ENCODE data around the gene EGFL7.

EGFL7 gene

DNA sequence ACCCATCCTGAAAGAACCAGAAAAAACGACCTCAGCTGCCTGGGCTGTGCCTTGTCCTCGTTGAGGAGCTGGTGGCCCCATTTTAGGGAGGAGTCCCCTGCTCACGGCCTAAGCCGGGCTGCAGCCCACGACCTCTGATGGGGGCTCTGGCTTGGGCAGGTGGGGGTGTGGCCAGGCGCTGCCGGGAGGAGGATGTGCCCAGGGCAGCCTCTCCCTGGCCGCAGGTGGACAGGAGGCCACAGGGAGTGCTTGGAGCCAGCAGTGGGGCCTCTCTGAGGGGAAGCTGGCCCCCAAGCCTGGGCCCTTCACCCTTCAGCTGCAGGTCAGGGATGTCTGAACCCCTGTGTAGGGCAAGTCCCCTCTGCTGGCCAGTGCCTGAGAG is 52.2 kb downstream of the EGFL7 start (continued):
- TF ChIP-seq, protein P1, sequence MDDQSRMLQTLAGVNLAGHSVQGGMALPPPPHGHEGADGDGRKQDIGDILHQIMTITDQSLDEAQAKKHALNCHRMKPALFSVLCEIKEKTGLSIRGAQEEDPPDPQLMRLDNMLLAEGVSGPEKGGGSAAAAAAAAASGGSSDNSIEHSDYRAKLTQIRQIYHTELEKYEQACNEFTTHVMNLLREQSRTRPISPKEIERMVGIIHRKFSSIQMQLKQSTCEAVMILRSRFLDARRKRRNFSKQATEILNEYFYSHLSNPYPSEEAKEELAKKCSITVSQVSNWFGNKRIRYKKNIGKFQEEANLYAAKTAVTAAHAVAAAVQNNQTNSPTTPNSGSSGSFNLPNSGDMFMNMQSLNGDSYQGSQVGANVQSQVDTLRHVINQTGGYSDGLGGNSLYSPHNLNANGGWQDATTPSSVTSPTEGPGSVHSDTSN (CRISPR knock-in tag; IDR thresholded peaks at IDR 0.05) = no peak
- TF ChIP-seq, protein P2, sequence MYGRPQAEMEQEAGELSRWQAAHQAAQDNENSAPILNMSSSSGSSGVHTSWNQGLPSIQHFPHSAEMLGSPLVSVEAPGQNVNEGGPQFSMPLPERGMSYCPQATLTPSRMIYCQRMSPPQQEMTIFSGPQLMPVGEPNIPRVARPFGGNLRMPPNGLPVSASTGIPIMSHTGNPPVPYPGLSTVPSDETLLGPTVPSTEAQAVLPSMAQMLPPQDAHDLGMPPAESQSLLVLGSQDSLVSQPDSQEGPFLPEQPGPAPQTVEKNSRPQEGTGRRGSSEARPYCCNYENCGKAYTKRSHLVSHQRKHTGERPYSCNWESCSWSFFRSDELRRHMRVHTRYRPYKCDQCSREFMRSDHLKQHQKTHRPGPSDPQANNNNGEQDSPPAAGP (tag by site-specific recombination; IDR thresholded peaks at IDR 0.05) = no peak
- 0 out of 2 replicates have a peak, but pooled peaks have one; percentile 35 for TF ChIP-seq GLIS2 (tag by site-specific recombination; IDR thresholded peaks at IDR 0.05)
- no peak for TF ChIP-seq ZNF223 (tag by site-specific recombination; IDR thresholded peaks at IDR 0.05)

DNA sequence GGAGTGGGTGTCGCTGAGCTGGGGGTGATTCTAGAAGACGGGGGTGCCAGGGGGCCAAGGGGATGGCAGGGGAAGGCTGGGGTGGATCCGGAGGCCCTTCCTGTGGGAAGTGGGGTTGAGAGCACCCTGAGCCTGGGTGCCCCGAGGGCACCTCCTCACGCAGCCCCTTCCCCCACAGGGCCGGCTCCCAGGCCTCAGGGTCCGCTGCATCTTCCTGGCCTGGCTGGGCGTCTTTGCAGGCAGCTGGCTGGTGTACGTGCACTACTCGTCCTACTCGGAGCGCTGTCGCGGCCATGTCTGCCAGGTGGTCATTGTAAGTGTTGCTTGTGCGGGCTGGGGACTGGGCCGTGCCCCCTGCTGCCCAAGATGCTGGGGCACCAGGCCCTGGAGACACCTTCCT is 54.7 kb downstream of the EGFL7 start:
- peaks cover 0 to 50% of the 10 kb centered on the region in 2 experiments; a peak in 2 of 3 replicates for H3K36me3 ChIP-seq (ENCODE audit: control insufficient read depth in 2 of 2, insufficient read depth in 1 of 2, low read length in 2 of 2)
- H3K9me3 ChIP-seq (ENCODE audit: control insufficient read depth, insufficient read depth, low read depth, low read length) = no peaks in the 10 kb centered on the region
- H3K27ac ChIP-seq (ENCODE audit: extremely low read depth, low read depth, low read length) = no peak overlapping the region
- ChIA-PET POLR2A (interaction anchor here (0.6 to 2.5 kb wide), 5 partner anchors 8 to 412 kb away, joined by 3 to 28 read pairs (median 5); no protein-coding TSS in a partner anchor), CTCF (no interaction called here)
- TF ChIP-seq, protein P3, sequence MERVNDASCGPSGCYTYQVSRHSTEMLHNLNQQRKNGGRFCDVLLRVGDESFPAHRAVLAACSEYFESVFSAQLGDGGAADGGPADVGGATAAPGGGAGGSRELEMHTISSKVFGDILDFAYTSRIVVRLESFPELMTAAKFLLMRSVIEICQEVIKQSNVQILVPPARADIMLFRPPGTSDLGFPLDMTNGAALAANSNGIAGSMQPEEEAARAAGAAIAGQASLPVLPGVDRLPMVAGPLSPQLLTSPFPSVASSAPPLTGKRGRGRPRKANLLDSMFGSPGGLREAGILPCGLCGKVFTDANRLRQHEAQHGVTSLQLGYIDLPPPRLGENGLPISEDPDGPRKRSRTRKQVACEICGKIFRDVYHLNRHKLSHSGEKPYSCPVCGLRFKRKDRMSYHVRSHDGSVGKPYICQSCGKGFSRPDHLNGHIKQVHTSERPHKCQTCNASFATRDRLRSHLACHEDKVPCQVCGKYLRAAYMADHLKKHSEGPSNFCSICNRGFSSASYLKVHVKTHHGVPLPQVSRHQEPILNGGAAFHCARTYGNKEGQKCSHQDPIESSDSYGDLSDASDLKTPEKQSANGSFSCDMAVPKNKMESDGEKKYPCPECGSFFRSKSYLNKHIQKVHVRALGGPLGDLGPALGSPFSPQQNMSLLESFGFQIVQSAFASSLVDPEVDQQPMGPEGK (tag by site-specific recombination; IDR thresholded peaks at IDR 0.05) = 0 out of 2 replicates have a peak, but pooled peaks have one; percentile 10
- TF ChIP-seq ZSCAN23 (tag by site-specific recombination; IDR thresholded peaks at IDR 0.05) = no peak
- no peaks in the 10 kb centered on the region for H3K4me1 ChIP-seq (ENCODE audit: control insufficient read depth, insufficient read depth, low read length)
- H3K4me3 ChIP-seq (ENCODE audit: low read depth, low read length) = no peak overlapping the region

DNA sequence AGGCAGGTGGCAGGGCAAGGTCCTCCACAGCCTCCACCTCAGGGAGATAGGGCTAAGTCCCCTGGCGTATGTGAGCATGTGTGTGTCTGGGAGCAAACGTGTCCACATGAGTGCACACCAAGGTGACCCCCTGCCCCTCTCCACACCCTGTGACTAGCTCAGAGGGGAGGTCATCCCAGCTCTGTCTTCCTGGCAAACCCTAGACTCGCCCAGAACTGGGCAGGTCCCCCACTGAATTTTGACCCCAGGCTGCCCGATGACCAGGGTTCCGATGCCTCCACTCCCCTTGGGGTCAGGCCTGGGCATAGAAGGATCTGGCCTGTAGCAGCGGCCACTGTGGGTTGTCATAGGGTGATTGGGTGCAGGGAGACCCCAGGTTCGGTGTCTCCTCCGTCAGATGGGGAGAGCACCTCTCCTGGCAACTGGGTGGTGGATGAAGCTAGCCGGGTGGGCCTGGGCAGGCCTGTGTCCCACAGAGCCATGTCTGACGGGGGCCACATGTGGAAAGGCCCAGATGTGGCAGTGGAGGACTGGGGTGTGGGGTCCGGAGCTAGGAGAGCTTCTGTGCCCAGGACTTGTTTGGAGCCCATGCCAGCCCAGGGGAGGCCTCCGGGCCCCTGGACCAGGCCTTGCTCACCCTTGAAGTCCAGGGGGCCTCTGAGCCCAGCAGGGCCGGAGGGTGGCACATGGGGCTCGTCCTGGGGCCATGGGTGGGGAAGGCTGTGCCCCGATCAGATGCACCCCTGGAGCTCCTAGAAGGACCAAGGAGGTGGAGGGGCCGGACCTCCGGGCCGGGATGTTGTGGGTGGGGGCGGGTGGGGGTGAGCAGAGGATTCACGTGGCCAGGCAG is 55.9 kb downstream of the EGFL7 start:
- POLR2A ChIA-PET = interaction anchor here (0.6 to 2.5 kb wide), 5 partner anchors 9 to 411 kb away, joined by 3 to 28 read pairs (median 4); no protein-coding TSS in a partner anchor
- Histone ChIP-seq H3K4me1 (ENCODE audit: control insufficient read depth, insufficient read depth, low read length) (no peaks in the 10 kb centered on the region), H3K36me3 (ENCODE audit: control insufficient read depth in 2 of 2, insufficient read depth in 1 of 2, low read length in 2 of 2) (peaks cover 0 to 62% of the 10 kb centered on the region in 2 experiments; a peak in 2 of 3 replicates), H3K9me3 (ENCODE audit: control insufficient read depth, insufficient read depth, low read depth, low read length) (no peaks in the 10 kb centered on the region), H3K4me3 (ENCODE audit: low read depth, low read length) (no peak overlapping the region), H3K27ac (ENCODE audit: extremely low read depth, low read depth, low read length) (no peak overlapping the region)
- CTCF ChIA-PET = interaction anchor here (0.6 to 0.7 kb wide), 3 partner anchors 11 to 322 kb away, joined by 3 to 4 read pairs (median 3); no protein-coding TSS in a partner anchor
- TF ChIP-seq GLIS2 (tag by site-specific recombination; IDR thresholded peaks at IDR 0.05) (peak; percentile 58; the same call in 1 of the 2 replicates), BCL11A (tag by site-specific recombination; IDR thresholded peaks at IDR 0.05; ENCODE audit: low read depth) (peak; percentile 43; the same call in 1 of the 2 replicates), BCL11B (tag by site-specific recombination; IDR thresholded peaks at IDR 0.05; ENCODE audit: low read depth) (peak; percentile 77), ZBTB21 (tag by site-specific recombination; IDR thresholded peaks at IDR 0.05) (no peak)

DNA sequence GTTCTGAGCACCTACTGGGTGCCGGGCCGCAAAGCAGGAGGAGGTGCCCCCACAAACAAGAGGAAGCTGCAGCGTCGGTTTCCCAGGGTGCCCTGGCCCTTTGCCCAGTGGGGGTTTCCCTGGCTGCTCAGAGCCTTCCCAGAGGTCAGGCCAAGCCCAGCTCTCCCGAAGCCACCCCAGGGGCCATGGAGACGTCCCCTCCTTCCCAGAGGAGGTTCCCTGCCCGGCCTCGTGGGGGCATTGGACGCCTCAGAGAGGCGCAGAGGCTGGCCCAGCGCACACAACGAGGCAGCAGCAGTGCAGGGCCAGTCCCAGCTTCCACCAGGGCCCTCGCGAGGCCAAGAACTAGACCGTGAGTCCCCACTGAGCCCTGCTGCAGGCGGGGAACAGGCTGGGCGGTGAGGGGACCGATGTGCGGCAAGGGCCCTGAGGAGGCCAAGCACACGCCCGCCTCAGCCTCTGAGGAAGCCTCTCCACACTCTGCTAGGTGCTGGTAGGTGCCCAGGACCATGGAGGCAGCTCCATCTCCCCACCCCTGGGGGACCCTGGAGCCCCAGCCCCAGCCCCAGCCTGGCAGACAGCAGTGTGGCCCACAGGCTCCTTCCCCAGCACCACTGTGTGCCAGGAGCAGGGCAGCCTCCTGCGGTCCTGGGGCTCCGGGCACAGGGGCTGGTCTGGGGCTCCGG is 56.6 kb downstream of the EGFL7 start:
- CTCF ChIA-PET = interaction anchor here (0.6 to 1.2 kb wide), 3 partner anchors 12 to 323 kb away, joined by 3 to 4 read pairs (median 3); no protein-coding TSS in a partner anchor
- peaks cover 0 to 66% of the 10 kb centered on the region in 2 experiments; a peak in 2 of 3 replicates for H3K36me3 ChIP-seq (ENCODE audit: control insufficient read depth in 2 of 2, insufficient read depth in 1 of 2, low read length in 2 of 2)
- TF ChIP-seq, protein P4, sequence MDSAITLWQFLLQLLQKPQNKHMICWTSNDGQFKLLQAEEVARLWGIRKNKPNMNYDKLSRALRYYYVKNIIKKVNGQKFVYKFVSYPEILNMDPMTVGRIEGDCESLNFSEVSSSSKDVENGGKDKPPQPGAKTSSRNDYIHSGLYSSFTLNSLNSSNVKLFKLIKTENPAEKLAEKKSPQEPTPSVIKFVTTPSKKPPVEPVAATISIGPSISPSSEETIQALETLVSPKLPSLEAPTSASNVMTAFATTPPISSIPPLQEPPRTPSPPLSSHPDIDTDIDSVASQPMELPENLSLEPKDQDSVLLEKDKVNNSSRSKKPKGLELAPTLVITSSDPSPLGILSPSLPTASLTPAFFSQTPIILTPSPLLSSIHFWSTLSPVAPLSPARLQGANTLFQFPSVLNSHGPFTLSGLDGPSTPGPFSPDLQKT (IDR thresholded peaks at IDR 0.05; ENCODE audit: borderline replicate concordance, low read depth, low read length) = no peak
- TF ChIP-seq SP2 (tag by site-specific recombination; IDR thresholded peaks at IDR 0.05) = peak; percentile 50
- no peak for TF ChIP-seq ZFP69B (tag by site-specific recombination; IDR thresholded peaks at IDR 0.05)
- no peak for TF ChIP-seq OVOL3 (tag by site-specific recombination; IDR thresholded peaks at IDR 0.05)
- no peak for TF ChIP-seq ZNF169 (tag by site-specific recombination; IDR thresholded peaks at IDR 0.05)
- TF ChIP-seq ZNF350 (tag by site-specific recombination; IDR thresholded peaks at IDR 0.05) = no peak
- no peak for TF ChIP-seq ZNF248 (tag by site-specific recombination; IDR thresholded peaks at IDR 0.05)
- no peak for TF ChIP-seq ZNF112 (tag by site-specific recombination; IDR thresholded peaks at IDR 0.05)
- 0 out of 2 replicates have a peak, but pooled peaks have one; percentile 32 for TF ChIP-seq IKZF3 (tag by site-specific recombination; IDR thresholded peaks at IDR 0.05)
- TF ChIP-seq ZEB2 (tag by site-specific recombination; IDR thresholded peaks at IDR 0.05) = no peak
- TF ChIP-seq ZNF544 (tag by site-specific recombination; IDR thresholded peaks at IDR 0.05) = no peak

More for the DNA sequence above, 56.6 kb downstream of the EGFL7 start:
- no peak overlapping the region for H3K27ac ChIP-seq (ENCODE audit: extremely low read depth, low read depth, low read length)
- no peaks in the 10 kb centered on the region for H3K9me3 ChIP-seq (ENCODE audit: control insufficient read depth, insufficient read depth, low read depth, low read length)
- no peaks in the 10 kb centered on the region for H3K4me1 ChIP-seq (ENCODE audit: control insufficient read depth, insufficient read depth, low read length)
- no peak overlapping the region for H3K4me3 ChIP-seq (ENCODE audit: low read depth, low read length)
- POLR2A ChIA-PET = interaction anchor here (0.6 to 2.5 kb wide), 4 partner anchors 9 to 269 kb away, joined by 3 to 28 read pairs (median 6); no protein-coding TSS in a partner anchor

Measured in HEK293 (cell line).